NCI-H146 treated with DMSO at 0.1 percent for 48 hours (cell line): Measurements from ENCODE around the gene MMP28.

Experiments
- DNase-seq: peaks from one replicate; lab custom pipeline; 2025; ENCODE audit not compliant: unreplicated experiment; lab: John Stamatoyannopoulos, UW

Gene MMP28

DNA sequence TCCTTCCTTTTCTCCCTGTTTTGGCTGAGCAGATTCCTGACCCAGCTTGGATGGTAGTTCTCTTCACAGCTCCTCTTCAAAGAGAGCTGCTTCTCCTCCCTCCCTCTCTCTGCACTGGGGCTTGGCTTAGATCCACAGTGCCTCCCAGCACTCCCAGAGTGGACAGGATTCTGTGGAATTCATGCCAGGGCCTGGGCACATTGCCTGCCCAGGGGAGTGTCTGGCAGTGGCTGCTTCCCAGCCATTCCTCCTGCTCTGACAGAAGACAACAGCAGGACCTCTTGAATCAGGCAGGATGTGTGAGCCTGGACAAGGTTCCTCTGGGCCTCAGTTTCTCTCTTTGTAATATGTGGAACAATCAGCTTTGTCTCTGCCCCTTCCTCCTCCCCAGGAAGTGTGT, 4.5 kb upstream of the MMP28 start:
- no peak for DNase-seq

DNA sequence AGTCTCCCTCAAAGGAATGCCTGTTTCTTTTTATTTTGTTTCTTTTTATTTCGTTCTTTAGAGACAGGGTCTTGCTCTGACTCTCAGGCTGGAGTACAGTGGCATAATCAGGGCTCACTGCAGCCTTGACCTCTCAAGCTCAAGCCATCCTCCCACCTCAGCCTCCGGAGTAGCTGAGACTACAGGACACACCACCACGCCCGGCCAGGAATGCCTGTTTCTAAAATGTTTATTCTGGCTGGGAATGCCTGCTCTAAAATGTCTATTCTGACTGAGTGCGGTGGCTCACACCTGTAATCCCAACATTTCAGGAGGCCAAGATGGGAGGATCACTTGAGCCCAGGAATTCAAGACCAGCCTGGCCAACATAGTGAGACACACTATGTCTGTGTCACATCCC, 2.5 kb upstream of the MMP28 start:
- DNase-seq, result no peak

DNA sequence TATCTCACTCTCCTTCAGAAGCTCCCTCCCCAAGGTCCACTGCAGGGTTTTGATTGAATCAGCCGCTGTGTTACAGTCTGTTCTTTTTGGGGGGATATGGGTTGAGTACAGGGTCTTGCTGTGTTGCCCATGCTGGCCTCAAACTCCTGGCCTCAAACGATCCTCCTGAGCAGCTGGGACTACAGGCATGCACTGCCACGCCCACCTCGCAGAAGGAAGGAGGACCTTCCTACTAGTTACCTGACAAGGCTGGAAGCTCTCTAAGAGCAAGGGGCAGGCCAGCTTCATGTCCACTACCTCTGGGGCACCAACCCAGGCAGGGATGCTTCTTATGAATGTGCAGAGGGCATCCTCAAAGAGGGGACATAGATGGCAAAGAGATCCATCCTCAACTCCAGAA, 1.9 kb upstream of the MMP28 start:
- DNase-seq, result no peak

DNA sequence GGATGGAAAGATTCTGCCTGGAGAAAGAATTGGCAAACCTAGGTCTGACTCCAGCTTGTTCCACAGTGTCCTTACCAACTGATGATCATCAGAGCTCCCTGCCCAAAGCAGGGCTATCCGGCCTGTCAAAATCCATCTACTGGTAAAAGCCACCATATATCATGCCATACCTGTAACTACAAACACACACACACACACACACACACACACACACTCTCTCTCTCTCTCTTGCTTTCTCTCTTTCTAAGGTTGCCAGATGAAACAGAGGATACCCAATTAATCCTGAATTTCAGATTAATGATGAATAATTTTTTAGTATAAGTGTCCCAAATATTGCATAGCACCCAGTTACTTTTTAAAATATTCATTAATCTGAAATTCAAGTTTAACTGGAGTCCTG, 1.5 kb upstream of the MMP28 start:
- DNase-seq, result no peak

DNA sequence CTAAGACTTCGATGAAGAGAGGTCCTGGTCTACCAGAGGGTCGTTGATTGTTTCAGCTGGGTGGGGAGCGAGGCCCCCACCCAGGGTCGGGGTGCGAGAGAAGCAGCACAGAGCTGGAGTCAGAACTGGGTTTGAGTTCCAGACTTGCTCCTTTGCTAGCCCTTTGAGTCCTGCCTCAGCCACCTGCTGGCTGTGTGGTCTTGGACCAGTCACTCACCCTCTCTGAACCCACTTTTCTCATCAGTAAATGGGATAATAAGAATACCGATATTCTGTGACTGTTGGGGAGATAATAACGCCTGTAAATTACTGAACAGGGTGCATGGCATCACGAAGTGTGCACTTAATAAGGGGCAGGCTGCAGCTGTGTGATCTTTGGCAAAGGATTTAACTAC, 427 bp upstream of the MMP28 start:
- DNase-seq, result no peak

DNA sequence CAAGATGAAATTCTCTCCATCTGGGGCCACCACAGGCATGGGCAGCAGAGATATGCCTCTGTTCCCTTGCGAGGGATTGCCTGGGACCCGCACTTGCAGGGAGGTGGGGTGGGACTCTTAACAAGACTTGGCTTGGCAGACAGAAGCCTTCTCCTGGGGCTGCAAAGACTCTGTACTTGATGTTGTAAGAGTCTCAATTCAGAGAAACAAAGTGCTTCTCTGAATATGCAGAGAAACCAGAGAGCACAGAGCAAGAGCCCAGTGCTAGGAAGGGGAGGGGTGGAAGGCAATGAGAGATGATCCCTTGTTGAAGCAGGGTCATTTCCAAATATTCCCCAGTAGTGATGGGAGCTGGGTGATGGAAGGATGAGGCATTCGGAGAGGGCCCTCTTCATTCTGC, 2.2 kb downstream of the MMP28 start:
- no peak for DNase-seq

DNA sequence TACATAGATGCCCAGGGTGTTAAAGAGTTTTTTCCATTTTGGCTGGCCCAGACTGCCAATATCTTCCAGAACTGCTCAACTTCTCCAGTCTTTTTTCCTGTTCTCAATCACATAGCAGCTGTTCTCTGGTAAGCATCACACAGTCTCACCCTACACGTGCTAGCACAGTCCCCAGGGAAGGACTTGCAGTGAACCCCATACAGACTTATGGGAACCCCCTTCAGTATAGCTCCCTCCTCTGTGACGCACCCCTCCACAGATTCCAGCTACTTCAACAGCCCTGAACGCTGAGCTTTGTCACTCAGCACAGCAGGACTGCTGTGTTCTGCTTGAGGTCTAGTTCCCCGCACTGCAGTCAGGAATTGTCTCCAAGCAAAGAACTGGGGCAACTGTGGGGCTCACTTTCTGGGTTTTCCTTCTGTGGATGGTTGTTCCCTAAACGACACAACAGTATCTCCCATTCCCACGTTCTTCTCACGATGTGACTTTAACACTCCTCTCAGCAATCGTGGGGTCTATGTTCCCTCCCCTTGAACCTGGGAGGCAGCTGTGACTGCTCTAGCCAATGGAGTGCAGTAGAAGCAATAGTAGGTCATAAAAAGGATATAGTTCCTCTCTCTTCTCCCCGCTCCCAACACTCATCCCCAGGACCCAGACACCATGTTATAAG, 3.6 kb downstream of the MMP28 start:
- DNase-seq, result no peak

DNA sequence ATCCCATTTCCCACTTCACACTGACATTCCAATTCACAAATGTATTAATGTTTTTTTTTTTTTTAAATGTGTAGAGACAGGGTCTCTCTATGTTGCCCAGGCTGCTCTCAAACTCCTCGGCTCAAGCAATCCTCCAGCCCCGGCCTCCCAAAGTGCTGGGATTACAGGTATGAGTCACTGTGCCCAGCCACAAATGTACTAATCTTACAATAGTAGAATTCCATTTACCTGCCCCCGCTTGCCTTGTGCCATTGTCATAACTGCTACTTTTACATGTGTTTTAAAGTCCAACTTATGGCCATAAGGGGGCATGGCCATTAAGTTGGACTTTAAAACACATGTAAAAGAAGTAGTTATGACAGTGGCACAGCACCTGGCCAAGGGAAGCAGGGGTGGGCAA, 4.6 kb downstream of the MMP28 start:
- no peak for DNase-seq

DNA sequence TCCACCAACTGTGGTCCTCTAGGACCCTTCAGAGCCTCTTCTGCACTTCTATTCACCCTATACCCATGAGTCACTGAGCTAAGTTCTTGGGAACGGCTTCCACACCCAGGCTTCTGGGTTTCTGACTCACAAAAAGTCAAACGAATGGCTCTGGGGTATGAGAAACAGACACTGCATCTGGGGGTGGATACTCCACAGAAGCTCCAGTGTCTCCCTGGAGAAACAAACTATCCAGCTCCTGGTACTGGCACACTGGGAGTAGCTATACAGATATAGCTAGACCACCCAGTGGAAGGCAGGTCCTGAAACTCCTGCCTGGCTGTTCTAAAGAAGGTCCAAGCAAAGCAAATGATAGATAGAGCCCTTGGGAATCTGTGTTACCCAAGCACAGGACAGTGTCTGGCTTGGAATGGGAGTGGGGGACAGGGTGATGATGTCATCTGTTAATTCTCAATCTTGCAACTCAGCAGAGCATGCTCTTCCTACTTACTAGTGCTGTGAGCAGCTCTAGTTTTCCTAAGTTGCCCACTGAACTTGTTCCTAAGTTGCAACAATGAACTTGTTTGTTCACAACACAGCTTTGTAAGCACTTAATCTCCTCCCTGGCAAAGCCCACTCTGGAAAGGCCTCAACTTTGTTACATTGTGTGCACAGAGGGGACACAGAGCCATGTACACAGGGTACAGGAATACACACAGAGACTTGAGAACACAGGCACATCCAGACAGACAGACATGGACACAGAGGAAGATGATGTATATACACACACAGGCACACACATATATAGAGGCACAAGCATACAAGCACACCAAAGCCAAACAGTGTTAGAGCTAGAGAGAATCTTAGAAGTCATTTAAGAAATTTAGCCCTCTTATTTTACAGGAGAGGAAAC, 6.7 kb downstream of the MMP28 start:
- DNase-seq, result no peak

DNA sequence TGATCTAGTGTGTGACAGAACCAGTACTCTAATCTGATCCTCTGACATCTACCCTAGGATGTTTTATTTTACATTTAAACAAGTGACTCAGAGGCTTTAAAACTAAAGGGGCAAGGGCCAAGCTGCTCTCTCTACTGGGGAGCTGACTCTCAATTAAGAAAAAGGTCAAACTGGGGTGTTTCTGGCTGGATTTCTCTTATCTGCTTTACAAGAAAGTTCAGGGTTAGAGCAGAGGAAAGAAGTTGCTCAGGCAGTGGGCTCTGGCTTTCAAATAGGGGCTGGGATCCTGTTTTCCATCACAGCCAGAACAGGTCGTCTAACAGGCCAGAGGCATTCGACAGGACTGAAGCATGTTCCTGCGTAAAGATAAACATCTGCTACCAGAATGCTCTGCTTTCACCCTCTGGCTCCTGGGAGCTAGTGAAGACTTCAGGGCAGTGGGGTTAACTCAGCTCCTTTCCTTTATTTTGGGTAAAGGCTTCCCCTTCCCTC, 8.5 kb downstream of the MMP28 start:
- DNase-seq, result no peak

DNA sequence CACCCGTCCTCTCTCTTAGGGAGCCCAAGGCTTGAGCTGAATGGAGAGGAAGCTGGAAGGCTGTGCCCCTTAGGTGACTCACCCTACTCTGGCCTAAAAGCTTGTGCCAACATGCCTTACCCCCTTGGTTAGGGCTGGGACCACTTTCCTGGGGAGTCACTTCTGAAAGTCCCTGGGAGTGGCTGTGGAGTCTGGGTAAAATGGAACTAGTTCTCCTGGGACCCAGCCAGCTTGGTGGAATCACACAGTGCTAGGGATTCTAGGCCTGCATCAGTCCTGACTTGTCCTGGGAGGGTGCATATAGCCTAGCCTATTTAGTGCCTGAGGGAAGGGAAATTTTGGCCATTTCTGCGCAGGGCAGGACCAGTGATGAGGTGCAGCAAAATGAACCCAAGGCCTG, 10.5 kb downstream of the MMP28 start:
- no peak for DNase-seq

DNA sequence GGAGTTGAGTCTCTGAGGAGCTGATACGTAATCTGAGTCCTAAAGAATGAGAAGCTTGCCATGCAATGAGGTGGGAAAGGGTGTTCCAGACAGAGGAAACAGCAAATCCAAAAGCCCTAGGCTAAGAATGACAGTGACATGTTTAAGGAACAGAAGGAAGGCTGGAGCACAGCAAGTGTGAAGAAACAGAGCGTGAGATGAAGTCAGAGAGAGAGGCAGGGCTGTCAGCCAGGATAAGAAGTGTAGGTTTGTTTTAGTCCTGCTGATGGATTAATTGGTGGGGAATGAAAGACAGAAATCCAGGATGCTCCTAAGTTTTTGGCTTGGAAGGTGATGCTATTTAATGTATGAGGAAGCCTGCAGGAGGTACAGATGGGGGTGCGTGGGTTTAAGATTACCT, 14.5 kb downstream of the MMP28 start:
- no peak for DNase-seq

DNA sequence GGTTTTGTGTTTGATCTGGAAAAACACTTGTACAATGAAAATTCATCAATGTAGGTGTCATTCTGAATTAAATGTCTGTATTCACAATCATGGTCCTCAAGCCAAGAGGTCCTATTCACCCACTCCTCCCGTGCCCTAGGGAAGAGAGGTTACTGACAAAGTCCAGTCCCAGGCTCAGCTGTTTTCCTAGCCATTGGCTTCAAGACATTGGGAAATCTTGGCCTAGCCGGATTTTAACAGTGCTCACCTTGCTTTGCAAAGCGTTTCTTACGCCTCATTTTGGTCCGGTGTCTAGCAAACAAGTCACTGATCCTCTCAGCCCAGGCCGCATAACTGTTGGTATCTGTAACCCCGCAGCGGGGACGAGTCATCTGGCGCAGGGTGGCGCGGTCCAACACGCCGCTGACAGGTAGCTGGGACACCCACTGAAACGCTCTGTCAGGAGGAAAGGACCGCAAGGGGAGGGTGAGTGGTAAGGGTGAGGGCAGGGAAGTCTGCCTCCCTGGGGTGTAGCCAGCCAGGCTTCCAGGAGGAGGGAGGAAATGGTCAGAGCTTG, 16.7 kb downstream of the MMP28 start:
- DNase-seq, result no peak

DNA sequence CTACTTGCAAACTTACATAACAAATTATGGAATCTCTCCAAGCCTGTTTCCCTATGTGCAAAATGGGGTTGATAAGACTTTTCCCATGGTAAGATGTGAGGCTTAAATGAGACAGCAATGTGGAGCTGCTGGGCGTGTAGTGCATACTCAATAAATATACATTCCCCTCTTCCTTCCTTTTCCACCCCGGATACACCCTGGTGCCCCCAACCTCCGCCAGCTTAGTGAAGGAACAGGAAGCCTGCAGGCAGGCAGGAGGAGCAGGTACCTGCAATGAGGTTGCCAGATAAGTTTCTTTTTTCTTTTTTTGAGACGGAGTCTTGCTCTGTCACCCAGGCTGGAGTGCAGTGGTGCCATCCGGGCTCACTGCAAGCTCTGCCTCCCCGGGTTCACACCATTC, 19.9 kb downstream of the MMP28 start:
- DNase-seq, result no peak

DNA sequence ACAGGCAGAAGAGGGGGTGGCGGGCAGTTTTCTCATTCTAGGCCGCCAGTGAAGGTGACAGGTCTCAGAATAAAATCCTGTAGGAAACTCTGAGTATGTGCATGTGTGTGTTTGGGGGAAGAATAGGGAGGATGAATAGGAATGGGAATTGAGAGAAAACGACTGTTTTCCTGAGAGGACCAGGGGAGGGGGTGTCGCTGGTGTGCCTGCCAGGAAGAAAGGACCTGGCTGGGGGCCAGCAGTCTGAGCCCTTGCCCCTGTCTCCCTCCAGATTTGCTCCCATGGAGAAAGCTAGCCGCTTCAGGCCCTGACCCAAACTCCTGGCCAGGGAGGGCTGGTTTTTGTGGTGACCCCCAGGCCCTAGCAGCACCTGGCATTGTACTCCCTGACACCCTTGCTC, 20.4 kb downstream of the MMP28 start:
- DNase-seq, result no peak

DNA sequence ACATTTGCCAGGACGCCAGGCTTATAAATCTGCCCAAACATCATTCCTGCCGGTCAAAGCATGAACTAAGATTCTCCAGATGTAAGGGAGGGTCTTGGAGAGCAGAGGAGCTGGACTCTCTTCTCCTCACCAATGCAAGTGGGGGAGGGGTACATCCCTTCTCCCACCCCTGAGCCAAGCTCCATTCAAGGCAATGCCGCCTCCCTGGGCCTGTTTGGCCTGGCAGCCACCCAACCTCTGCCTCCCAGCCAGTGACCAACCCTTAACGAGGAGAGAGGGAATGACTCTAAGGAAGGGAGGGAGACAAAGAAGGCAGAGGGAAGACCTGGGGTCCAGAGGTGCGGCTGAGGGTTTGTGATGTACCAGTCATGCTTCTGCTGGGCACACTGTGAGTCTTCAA, 20.9 kb downstream of the MMP28 start:
- DNase-seq, result no peak

DNA sequence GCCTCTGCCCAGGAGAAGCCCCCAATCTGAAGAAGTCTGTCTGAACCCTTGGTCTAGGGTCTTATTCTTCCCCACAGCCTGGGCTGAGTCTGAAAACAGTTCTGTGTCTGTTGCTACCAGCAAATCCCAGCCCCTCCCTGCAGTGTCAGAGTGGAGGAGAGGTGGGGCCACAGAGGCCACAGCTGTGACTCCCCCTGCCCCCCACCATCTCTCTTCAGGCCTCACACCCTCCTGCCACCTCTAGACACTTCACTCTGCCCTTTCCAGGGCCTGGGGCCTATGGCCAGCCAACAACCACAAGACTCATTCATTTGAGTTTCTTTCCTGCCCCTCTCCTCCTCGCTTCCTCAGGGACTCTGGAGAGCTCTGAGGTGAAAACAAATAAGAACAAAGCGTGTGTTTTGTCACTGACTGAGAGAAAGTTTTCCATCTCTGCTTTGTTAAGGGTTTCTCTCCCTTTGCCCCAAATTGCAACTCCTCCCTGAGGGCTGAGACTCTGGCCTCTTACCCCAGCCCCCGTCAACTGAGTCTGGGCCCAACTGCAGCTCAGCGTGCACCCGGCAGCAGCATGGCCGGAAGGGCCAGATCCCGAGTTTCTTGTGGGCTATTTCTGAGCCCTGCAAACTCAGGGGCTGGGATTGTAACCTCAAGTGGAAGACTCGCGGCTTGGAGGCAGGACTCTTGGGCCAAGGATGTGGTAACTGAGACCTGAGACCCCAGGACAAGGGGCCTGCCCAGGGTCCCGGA, 21.6 kb downstream of the MMP28 start:
- DNase-seq, result no peak

DNA sequence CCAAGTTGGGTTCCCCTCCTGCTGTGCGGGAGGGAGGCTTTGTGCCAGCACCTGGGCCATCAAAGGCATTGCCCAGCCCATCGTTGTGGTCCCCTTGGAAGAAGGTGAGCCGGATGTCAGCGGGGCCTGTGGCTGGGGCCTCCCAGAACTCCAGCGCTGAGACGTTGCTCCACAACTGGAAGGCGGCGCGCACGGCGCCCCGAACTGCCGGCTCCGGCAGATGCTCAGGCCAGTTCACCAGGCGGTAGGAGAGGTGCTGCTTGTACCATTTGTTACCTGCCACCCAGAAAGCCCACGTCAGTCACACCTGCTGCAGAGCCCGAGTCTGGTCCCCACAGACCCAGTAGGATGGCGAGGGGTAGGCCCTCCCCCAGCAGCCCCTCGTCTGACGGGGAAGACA, 22.3 kb downstream of the MMP28 start:
- DNase-seq, result no peak

DNA sequence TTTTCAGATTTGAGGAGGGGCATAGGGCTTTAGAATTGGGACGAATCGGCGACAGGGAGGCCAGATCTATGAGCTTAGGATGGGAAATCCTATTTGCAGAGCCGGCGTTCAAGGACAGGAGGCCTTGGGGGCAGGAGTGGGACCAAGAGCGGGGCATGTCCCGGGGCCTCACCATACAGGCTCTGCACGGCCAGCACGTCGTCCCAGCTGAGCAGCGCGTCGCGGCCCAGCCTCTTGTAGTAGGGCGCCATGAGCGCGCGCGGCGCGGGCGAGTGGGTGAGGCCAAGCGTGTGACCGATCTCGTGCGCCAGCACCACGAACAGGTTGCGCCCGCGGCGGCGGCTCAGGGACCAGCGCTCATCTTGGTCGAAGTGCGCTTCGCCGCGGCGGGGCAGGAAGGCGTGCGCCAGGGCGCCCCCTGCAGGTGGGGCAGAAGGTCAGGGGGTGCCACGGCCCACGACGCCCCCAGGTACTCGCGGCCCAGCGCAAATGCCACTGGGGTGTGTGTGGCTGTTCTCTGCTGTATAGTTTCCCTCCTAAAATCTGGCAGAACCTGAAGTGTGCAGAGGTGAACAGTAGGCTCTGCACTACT, 25.4 kb downstream of the MMP28 start:
- no peak for DNase-seq

DNA sequence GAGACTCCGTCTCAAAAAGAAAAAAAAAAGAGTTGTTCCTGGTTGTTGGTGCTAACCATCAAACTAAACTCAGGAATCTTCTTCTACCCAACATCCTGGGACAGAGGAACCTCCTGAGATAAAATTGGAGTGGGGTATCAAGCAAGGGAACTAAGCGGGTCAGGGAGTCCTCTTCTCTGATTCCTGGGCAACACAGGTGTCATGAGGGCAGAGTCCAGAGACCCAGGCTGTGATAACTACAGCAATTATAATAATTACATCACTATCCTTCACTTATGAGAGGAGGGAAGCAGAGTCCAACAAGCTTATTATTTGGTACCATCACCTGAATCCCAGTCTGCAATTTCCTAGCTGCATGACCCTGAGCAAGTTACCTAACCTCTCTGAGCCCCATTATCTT, 26.6 kb downstream of the MMP28 start:
- no peak for DNase-seq

DNA sequence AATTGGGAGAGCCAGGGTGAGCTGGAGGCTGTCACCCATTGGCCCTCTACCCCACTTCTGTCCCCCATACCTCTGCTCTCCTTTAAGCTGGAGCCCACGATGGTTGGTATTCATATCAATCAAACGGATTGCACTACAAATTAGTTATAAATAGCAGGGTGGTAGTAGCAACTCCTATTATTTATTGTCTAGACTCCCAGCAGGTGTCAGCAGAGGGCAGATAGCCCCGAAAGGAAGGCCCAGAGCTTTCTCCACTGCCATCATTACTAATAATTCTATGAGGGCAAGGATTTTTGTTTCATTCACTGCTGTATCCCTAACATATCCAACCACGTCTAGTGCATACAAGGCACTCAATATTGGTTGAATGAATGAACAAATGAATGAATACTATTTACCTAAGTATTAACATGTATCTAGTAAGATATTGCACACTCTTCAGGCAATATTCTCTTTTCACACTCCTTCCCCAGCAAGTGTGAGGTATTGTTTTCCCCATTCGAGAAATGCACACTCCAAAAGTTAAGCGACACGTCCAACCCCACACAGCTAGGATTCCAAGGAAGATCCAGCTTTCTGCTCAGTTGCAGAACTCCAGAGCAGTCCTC, 28.4 kb downstream of the MMP28 start:
- DNase-seq, result no peak
